Stimulated activated CD8-positive, alpha-beta memory T cell treated with anti-CD3 and anti-CD28 coated beads, Interleukin-12 subunit alpha, Interleukin-12 subunit beta, amount 100 ng/mL, for 1 hour (primary cell): Measurements from ENCODE around the gene PLPP1.

Source experiments
- DNase-seq: peaks from one replicate; pipeline ENCODE4 v3.0.0-alpha.2; 2020; ENCODE audit warnings: low read depth

The PLPP1 gene

DNA sequence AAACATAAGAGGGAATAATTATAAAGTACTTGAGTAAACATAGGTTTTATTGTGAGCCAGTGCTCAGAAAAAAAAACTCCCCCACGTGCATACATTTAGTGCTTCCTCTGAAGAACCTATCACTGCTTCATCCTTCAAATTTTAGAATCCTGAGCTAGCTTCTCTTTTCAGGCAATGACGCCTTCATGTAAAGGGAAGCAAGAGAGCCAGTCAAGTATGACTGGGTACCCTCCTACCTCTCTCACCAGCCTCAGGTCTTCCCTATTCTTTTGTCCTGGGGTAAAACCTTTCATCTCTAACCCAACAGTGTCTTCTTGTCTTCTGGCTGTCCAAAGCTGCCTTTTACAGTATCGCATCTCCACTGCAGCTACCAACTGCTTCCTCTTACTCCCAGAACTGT lies 32.0 kb downstream of the PLPP1 start:
- DNase-seq, result no peak

DNA sequence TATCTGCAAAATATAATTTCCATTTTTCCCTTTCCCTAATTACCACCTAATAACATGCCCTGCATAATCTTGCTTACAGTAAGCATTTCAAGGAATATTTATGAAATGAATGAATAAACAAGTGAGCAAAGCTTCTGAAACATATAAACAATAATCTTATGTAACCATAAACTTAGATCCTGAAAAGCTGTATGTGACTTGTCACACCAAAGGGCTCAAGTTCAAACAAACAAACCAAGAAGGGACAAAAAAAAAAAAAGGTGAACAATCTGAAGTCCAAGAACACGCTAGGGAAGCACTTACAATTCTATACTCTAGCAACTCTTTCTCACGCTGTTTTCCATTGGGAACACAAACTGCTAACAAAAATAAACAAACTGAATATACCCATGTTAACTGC lies 36.3 kb downstream of the PLPP1 start:
- DNase-seq, result no peak

DNA sequence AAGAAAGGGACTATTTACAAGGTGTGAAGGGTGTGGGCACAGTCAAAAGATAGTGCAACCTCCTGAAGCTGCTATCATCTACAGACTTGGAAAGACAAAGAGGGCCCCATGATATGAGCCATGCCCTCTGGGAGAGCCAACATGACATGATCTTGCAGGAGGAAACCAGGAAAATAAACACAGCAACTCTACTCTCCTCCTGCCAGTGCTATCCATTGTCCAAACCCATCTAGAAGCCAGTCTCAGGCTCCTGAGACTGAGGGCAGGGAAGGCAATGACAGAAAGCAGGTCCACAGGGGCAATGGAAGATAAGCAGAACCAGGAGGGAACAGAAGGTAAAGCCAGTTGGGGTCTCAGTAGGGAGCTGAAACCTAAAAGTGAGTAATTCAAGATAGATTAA lies 37.1 kb downstream of the PLPP1 start:
- no peak for DNase-seq

DNA sequence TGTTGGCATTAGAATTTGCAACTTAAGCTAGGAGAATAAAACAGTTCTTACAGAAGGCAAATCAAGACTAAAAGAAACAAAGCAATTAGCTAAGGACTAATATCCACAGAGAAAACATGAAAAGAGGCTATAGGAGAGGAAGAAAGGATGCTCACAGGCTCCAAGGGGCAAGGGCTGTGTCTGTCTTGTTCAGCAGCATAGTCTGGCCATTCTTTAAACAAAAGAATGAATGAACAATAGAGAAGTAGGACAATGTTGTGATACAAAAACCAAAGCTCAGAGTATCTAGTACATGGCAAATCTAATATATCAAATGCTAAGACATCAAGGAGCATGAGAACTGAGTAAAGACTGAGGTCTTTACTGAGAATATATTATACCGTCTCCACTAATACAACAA lies 39.5 kb downstream of the PLPP1 start:
- DNase-seq, result no peak

DNA sequence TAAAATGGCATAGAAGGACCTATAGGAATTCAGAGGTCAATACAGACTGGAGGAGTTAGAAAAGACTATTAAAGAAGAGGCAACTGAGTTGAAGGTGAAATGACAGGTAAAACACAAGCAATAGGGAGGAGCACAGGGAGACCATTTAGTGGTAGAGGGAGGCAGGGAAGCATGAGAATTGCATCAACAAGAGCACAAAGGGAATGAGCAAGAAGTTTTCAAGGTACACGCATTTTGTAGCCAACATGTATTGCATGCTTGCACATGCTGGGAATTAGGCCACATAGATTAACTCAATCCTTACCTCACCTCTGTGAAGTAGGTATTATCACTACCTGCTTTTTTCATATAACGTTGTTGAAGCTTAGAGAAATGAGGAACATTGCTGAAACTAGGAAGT lies 42.3 kb downstream of the PLPP1 start:
- no peak for DNase-seq

DNA sequence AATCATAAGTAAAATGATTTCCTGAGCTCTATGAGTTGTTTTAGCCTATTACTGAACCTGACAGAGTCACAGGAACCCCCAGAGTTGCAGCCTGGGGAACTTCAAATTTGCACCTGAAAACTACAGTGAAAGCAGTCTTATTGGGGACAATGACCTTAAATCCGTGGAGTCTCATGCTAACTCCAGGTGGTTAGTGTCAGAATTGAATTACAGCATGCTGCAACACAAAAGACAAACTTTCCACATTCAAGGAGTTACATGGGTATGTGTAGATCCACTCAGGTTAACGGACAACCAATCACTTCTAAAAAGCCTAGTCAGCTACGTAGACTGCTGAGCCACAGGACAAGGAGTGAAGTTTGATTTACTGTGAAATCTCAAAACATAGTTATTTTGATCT lies 49.7 kb downstream of the PLPP1 start:
- no peak for DNase-seq

DNA sequence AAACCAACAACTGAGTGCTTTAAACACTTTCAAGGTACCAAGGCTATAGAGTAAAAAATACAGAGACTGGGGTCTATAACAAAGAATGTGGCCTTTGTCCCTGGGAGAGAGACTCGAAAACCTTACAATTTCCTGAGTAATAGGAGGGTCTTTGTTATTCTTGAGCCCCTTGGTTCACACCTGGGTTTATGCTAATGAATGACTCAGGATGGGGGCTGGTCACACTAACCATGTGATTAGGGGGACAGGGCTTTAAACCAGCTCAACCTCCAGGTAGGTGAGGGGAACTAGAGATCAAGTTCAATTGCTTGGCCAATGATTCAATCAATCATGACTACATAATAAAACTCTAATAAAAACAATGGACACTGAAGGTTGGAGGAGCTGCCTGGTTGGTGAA lies 50.2 kb downstream of the PLPP1 start:
- no peak for DNase-seq

DNA sequence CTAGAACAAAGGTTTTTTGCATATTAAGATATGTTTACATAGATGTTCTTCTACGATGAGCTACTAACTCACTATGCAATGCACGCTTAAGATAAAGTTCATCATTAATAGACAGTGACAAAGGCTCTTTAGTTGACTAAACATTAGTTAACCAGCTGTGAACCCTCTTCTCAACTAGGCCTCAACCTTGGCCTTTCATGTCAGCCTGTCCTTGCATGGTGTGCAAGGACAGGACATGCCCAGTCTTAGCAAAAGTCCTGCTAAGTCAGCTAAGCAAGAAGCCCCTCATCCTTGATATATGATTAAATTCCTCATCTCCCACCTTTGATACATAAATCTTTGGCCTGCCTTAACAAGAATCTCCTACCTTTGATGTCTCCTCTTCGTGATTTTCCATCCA lies 50.9 kb downstream of the PLPP1 start:
- no peak for DNase-seq

DNA sequence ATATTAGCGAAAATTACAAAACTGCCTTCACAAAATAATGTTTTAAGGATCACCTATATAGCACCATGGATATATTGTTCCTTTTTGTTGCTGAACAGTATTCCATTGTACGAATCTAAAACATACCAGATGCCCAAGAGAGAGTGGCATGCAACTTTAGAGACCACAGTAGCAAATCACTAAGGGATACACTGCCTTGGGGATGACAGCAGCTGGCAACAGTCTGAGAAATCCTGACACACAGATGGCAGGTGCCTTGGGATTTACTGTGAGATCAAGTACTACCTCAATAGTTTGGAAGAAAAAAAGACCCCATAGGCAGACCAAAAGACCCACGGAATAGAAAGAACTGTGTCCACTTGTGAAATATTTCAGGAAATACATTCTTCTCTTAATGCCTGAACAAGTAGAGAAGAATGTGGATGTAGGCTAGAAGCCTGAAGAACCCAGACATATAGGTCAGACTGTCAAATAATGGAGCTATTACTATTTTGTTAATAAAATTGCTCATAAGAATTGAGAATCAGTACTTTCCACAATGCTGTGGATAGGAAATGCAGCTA lies 53.4 kb downstream of the PLPP1 start:
- DNase-seq, result no peak

DNA sequence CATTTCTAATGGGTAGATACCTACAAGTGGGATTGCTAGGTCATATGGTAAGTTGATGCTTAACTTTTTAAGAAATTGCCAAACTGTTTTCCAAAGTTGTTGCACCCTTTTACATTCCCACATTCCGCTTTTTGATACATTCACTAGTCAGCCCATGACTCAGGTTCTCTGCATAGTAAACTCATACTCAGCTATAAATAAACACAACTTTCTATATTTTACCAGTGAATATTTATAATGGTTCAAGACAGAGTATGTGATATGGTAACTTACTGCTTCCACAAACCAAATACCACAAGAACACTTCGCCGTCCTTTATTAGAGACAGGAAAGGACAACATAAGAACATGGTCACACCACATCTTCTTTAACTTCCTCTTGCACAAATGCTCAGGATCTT lies 54.0 kb downstream of the PLPP1 start:
- DNase-seq, result no peak

DNA sequence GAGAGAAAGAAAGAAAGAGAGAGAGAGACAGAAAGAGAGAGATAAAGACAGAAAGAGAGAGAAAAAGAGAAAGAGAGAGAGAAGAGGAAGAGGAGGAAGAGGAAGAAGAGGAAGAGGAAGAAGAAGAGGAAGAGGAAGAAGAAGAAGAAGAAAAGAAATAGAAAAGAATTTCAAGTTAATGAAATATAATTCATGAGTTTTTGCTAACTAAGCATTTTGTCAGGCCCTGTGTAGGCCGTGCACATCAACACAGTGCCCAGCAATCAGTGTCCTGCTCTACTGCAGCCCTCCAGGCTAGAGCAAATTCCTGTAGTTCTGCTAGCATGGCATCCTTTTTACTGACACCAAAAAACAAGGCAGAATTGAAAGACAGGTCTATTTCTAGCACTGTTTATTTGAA lies 62.1 kb downstream of the PLPP1 start:
- DNase-seq, result no peak

DNA sequence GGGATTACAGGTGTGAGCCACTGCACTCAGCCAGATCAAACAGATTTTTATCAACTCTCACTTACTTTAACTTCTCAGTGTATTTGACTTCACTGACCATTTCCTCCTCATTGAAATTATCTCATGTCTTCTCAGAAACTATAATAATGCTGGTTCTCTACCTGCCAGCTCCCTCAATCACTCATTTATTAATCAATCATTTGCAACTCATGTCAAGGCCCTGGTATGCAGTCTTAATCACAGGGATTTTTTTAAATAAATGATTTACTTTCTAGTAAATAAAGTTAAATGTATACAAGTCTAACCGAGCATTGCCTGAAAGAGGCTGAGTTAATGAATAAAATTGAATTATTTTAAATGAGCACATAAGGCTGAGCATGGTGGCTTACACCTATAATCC lies 63.3 kb downstream of the PLPP1 start:
- DNase-seq, result no peak

DNA sequence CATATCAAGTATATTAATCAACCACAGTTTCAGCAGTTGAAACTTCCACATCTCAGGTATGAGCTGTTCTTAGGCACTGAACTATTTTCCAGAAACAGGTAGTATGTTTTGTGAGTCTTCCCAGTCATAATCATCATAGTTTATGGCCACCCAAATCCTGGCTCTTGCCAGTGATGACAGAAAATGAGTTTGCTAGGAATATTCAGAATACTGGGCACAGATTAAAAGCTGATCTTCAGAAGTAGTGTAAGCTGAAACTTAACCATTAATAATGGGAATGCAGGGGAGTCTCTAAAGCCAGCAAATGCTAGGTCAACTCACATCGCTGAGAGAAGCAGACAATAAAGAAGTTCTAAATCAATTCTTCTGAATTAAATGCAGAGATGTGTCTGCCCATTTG lies 64.5 kb downstream of the PLPP1 start:
- DNase-seq, result no peak

DNA sequence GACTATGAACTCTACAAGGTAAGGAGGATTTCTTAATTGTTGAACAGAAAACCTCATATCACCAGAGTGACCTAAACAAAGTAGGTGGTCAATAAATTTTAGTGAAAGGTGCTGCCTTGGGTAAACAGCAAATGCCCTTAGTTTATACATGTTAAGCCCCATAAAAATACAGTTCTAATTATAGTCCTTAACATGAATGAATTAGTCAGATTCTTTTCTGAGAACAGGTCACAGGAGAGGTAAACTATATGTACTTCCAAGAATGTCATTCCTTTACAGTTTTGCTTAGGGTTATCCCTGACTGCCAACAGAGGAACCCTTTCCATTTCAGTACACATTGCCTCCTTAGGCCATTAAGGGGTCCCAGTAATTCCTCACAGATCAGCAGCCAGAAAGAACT lies 64.9 kb downstream of the PLPP1 start:
- no peak for DNase-seq

DNA sequence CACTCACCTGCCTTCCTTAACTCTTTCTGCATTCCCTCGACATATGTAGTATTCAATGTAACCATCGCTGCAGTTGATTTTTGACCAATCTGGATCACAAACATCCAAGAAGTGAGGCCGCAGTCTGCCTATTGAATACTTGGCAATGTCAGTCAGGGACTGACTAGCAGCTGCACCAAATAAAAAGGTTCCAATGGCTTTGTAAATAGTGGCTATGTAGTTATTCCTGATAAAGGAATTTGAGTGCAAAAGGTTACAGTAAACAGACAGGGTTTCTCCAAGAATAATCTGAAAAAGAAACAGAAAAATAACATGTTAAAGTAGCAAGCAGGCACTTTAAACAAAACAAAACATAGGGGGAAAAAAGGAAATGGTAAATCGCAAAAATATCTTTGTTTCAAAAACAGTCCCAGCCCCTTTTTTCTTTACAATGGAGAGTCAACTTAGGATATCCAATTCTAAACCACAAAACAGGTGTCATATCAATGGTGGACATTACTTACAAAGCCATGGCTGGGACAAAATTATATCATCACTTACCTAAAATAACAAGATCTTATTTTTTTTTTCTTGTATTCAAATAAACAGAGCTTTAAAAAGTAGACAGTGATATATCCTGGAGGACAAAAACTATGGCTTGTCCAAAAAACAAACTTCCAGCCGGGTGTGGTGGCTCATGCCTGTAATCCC lies 66.8 kb downstream of the PLPP1 start:
- no peak for DNase-seq

DNA sequence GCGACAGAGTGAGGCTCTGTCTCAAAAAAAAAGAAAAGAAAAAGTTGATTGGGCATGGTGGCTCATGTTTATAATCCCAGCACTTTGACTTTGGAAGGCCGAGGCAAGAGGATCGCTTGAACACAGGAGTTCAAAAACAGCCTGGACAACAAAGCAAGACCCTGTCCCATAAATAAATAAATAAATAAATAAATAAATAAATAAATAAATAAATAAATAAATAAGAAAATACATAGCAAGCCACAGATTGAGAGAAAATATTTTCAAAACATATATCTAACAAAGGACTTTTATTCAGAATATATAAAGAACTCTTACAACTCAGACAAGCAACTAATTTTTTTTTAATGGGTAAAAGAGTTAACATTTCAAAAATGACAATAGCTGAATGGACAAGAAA lies 71.2 kb downstream of the PLPP1 start:
- no peak for DNase-seq

DNA sequence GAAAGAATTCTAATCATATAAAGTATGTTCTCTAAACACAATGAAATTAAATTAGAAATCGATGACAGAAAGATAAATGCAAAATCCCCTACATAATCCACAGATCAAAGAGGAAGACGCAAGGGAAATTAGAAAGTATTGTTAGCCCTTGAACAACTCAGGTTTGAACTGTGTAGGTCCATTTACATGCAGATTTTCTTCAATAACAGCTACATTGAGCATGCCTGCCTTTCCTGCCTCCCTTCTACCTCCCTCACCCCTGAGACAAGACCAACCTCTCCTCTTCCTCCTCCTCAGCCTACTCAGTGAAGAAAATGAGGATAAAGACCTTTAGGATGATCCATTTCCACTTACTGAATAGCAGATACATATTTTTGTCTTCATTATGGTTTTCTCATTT lies 75.2 kb downstream of the PLPP1 start:
- no peak for DNase-seq

DNA sequence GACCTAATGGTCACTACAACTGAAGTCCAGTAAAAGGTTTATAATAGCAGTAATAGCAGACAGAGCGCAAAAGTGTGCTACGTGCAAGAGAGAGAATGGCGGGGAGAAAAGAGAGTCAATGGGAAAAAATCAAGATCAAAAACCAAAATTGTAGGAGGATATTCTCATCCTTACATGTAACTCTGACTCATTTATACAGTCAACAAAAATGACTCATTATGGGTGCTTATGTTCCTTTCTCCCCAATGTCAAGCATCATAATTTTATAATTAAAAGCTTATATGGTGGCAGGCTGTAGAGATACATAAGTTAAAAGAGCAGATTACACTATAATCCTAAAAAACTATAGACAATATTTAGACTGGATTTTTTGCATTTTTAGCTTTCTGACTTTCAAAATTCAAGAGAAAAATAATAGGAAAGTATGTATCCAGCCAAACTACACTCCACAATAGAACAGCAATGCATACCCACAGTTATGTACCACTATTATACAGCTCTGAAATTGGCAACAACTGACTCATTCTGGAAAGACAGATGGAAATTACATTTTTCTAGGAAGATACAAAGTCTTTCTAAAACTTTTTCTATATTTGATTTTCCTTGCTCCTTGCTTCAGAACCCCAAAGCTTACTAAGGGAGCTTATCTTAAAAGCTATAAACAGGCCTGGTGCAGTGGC lies 78.4 kb downstream of the PLPP1 start:
- DNase-seq, result no peak

DNA sequence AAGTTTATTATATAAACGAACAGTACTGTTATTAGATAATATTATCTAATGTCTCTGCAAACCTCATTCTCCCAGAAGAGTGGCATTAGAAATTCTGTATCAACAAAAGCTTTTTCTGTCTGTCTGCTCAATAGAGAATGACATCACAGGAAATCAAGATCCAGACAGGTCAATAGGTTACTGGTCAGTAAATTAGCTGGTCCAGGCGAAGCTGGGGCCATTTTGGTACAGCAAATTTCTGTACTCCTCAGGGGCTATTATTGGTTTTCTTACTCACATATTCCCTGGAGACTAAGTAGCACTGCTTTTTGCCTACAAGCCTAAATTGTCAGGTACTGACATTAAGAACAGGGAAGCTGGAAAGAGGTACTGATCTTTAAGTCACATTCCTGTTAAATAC lies 80.5 kb downstream of the PLPP1 start:
- DNase-seq, result no peak

DNA sequence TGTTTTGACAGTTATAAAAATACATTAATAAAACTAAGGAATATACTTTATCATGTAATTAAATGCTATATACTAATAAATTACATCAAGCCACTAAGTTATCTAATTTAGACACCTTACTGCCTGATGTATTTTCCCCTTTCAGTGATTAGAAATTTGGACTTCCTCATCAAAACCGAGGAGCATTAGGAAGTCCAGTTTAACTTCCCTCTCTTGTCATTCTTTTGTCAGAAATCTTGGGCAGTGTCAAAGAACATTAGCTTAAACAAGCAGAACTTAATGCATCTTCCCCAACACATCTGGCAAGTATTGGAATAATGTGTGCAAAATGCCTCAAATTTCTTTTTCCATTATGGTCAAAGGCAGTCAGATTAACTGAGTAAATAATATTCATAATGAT lies 81.6 kb downstream of the PLPP1 start:
- DNase-seq, result no peak

DNA sequence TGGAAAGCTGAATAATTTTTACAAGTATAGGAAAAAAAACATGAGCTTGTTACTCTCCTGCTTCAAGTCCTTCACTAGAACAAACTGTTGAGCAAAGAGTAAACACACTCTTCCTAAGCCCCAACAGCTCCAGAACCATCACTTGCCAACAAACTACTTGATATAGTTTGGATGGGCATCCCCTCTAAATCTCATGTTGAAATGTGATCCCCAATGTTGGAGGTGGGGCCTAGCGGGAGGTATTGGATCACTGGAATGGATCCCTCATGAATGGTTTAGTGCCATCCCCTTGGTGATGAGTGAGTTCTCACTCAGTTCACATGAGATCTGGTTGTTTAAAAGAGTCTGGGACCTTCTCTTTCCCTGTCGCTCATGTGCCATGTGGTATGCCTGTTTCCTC lies 82.8 kb downstream of the PLPP1 start:
- no peak for DNase-seq

DNA sequence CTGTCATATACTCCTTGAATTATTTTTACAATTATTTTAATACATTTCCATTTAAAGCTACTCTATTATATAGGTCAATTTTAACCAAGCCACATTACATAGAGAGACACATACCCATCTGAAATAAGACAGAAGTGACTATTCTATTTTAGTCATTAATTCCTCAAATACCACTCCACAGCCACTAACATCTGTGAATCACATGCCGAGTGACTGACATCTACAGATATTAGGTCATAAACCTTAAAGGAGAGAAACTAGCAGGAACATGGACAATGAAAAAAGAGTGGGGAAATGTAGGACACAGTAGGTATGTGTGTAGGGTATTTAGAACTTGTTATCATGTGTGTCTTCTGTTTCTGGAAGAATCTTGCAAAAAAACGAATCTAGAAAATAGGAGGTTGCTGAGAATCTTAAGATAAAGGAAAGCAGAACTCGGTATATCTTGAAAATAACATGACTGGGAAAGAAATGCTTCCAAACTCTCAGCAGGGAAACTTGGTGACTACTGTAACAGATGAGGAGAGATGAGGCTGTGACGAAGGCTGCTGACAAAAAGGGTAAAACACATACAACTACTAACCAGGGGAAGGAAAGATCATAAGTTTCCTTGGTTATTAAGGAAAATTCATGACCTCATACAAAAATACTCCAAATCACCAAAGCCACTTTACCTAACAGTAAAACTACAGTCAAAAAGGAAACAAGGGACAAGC lies 84.6 kb downstream of the PLPP1 start:
- DNase-seq, result no peak

DNA sequence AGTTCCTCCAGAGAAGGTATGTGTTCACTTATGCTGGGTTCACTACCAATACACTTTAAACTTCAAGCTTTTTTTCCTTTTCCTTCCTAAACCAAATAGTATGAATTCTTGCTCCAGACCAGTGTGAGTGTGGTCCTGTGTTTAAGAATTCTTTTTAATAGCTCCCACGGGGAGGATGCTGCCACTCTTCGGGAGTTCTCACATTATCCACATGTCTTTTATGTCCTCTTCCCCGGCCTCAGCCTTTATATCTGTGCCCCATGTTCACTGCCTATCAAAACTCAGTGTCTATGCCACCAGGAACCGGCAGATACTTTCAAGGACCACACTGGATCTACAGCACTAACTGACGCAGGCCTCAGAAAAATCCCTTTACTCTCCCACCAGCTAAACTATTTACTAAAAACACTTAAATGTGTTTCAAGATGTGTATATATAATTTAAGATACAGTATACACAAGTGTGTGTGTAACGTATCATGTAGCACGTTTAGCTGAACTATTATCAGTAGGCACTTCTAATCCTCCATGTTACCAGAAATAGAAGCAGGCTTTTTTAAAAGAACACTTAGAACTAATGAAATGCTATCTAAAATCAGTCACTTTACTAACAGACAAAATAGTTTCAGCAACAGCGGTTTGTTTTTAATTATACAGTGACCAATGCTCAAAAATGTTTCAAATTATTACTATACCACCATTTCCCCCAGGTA lies 88.0 kb downstream of the PLPP1 start:
- DNase-seq, result no peak
